Cerebellar nuclear complex (tissue), 1 donor: ENCODE results near the gene RRBP1.
"Not testable (repeated sequence)": the region's sequence is repeated elsewhere in the genome, so short reads cannot be mapped to it uniquely, and the experiment has no call there.

Source experiments
- DNase-seq, 2 experiments: peaks; one replicate each; lab custom pipeline; 2025; lab: John Stamatoyannopoulos, UW

RRBP1 gene

DNA sequence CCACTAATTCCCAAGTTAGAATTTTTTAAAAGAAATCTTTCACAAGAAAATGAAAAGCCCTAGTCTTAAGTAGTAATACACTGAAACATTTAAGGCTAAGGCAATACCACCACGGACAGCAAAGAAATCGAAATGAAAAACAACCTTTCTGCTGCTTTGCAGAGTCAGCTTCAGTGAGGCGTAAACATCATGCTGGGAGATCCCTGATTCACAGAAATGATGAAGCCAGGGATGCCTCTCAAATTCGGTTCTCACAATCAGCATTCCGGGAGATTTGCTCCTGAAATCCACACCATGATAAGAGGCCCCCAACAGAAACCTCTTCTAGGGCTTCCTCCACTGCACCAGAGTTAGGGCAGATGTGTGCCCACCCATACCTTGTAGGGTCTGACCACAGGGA lies 18.6 kb downstream of the RRBP1 start:
- no peak for DNase-seq

GRCh38 chr20:17663040-17663399 lies 19.0 kb downstream of the RRBP1 start:
- no peak for DNase-seq

- DNase-seq, result no peak
These were observed 19.6 kb downstream of the RRBP1 start for GRCh38 chr20:17662333-17663039.

DNA sequence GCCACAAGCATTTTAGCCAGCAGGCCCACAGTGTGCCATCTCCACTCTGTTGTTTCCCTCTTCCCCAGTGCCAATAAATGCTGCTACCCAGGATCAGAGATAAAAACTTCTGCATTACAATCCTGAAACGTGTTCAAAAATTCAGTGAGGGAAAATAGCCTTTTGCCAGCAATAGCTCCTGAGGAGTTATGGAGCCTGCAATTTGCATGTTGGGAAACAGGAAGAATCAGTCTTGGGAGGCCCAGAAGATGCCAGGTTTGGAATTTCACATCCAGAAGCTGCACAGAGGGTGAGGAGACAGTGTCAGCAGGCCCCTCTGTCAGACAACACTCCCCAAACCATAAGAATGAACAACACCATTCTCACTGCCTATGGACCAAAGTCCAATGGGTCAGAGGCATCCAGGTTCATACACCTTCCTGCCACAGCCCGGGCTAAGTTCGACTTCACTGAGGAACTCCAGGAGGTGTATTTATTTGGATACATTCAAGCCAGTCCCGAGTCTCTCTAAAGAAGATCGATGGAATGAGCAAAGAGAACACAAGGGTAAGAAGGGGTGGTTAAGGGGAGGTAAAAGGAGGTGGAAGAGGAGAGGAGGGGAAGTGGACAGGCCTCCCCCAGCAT lies 20.8 kb downstream of the RRBP1 start:
- no peak for DNase-seq

DNA sequence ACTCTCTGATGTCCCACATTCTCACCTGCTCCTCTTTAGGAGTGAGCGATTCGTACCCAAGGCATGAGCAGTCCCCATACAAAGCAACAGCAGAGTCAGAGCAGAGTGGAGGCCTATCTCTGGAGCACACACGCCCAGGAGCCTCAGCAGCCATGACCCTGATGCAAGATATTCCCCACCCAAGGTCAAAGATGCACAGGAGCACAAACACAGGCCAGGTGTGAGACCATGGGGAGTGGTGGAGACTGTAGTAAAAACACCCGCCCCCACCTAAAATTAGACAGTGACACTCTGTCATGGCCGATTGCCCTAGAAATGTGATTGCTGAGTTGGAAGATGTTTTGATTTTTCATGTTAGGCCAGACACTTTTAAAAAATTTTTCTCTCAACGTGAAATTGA lies 21.4 kb downstream of the RRBP1 start:
- DNase-seq, result no peak

- DNase-seq, result no peak
These were observed 22.2 kb downstream of the RRBP1 start for GRCh38 chr20:17659801-17660200.

- DNase-seq, result not testable (repeated sequence)
These were observed 22.7 kb downstream of the RRBP1 start for GRCh38 chr20:17659344-17659743.

DNA sequence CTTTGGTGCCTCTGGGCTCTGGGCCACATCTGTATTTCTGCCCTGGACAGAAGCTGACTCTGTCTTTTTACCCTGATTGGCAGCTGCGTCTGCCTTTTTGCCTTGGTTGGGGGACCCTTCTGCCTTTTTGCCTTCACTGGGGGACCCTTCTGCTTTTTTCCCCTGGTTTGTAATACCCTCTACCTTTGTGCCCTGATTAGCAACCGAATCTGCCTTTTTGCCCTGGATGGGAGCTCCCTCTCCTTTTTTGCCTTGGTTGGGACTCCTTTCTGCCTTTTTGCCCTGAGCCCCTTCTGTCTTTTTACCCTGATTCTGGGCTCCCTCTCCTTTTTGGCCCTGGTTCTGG lies 23.4 kb downstream of the RRBP1 start:
- DNase-seq, result no peak

DNA sequence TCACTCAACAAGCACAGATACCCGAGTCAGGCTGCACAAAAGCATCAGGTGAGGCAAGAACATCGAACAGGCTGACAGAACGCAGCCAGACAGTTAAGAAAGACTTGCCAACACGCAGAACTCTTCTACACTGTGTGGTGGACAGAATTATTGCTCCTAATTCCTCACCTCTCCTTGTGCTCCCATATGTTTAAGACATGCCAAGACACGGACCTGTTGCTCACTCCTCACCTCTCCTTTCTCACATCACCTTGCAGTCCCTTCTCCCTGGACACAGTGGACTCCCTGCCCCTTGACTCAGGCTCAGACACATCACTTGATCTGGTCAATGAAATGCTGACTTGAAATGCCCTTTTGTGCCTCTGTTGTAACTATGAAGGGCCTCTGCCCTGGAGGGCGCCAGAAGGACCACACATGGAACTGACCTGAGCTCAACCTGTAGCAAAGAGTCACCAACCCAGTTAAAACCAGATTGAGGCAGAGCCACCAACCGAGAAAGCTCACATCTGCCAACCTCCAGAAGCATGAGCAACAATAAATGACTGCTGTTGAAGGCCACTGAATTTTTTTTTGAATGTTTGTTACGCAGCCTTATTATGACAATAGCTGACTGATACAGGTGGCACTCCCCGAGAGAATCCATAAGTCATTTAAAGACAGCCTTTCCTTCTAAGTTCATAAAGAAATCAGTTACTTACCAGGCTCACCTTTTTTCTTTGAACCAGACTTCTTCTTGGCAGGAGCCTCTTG lies 24.0 kb downstream of the RRBP1 start:
- DNase-seq, result no peak

DNA sequence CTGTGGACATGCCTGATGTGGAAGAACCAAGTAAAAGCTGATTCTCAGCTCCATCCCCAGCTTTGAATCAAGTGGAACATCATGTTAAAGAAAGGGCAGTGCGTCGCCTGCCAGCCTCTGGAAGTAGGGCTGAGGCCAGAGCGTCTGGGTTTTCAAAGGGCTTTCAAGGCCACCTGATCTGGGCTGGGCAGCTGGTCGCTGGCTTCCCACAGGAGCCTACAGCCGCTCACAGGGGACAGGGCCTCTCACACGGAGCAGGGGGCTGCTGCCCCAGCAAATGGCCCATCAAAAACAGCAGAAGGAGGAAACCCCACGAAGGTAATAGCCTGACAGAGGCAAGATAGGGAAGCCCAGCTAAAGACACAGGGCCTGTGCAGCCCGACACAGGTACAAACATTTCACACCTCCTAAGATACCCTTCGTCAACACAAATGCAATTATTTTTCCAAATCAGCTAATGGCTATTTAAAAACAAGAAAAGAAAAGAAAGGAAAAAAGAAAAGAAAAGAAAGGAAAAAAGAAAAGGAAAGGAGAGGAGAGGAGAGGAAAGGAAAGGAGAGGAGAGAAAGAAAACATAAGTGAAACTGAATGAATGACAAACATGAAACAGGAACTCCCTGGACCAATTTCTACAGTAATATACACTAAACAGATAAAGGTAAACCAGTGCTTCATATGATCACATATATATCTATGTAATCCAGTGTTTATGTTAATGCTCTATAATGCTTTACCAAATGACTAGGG lies 24.8 kb downstream of the RRBP1 start:
- no peak for DNase-seq

GRCh38 chr20:17655865-17656479 lies 26.1 kb downstream of the RRBP1 start:
- DNase-seq, result no peak

DNA sequence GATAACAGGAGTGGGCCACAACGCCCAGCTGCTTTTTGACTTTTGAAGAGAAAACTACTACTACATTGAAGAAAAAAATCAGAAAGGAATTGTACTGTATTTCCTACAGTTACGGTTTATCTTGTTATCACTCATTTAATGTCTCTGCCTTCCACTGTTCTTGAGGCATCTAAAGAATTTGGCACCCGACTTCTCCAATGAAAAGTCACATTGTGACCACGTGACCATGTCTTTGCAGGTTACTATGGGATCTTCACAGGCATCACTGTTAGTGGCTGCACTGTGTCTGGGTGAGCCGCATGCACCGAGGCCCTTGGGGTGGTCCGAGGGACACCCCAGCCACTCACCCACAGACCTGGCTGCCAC lies 26.8 kb downstream of the RRBP1 start:
- no peak for DNase-seq

DNA sequence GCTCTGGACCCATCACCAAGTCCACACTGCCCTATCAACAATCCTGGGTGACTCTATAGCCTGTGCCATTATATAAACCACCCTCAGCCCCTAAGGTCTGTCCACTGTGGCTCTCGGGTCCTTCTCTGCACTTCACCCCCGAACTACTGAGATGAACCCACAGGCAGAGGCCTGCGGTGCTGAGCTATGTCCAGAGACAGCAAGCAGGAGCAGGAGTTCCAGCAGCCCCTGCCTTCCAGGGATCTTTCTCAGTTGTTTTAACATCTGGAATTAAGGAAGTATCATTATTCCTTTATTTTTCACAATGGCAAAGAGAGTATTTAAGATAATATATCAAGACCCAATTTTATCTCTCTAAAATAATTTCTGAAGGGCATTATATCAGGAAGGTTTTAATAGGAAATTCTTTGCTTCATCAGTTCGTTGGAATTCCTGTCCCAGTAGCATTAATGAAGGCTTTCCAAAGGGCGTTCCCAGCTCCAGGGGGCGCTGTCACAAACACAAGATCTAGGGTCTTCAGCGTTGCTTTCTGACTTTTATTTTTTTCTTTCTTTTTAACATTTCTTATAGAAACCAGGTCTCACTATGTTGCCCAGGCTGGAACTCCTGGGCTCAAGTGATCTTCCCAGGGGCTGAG lies 27.3 kb downstream of the RRBP1 start:
- no peak for DNase-seq

GRCh38 chr20:17653835-17654648 lies 28.0 kb downstream of the RRBP1 start:
- no peak for DNase-seq

DNA sequence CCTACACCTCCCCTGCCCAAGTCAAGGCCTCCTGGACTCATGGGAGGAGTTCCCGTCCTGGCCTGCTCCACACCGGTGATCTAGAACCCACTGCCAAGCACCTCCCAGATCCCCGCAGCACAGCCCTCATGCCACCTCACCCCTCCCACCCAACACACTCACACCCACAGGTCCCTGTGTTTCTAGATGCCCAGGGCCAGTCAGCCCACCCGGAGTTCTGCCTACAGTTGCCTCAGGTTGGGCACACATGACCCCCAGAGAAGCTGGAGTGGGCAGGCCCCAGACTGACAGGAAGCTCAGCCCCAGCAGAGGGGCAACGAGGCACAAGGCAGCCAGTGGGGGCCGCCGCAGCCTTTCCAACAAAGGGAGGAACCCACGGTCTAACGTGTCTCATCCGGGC lies 29.6 kb downstream of the RRBP1 start:
- DNase-seq, result no peak

GRCh38 chr20:17651760-17652388 lies 30.2 kb downstream of the RRBP1 start:
- no peak for DNase-seq

DNA sequence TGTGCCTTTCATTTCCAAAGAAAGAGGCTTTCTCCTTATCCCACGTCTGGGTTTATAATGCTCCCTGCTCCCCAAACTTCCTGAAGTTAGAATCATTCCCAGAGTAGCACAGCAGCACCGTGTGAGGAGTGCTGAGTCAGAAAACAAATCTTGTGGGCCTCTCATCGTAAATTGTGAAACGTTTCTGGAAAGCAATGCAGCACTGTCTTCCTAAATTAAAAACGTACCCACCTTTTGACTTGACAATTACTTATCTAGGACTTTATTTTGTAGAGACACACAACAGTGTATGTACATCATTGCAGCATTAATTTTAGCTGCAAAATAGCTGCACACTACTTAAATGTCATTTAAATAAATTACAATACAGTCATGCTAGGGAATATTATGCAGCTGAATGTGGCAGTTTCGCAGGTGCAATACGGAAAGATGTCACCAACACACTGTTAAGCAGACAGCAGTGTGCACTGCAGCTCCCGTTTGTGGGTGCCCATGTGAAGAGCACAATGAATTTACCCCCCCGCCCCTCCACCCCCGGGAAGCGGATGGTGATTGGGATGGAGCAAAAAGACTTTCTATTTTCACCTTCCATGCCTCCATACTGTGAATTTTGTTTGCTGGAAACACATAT lies 30.8 kb downstream of the RRBP1 start:
- DNase-seq, result no peak

DNA sequence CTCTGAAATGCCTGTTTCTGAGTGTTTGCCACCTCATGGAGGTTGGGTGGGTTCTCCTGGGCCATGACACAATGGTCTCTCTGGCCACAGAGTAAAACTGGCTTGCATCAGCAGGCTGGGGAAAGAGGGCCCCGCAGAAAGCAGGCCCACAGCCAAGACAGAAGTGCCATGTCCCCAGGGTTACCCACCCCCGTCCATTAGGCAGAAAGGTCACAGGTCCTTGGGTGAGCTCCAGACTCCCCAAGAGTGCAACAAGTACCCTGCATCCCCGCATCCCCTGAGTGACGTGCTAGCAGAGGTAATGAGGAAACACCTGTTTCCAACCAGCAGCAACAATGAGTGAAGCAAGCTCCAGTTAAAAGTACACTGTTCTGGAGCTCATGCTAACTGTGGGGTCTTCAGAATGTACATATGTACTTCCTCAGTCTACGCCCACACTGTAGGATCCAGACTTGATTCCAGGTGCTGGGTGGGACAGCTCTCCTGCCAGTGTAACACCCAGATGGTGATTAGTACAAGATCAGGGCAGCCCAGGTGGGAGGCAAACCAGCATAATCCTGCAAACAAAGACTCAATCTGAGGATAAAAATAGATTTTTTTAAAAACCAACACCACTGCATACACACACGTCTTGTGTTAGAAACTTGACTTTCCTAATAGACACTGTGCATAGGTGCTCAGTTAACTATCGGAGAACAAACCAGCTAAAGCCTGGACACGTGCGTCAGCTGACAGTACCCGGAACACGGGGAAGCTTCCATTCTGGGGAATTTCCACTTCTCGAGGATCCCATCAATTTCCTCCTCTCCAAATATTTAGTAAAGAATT lies 31.5 kb downstream of the RRBP1 start:
- DNase-seq, result no peak
